NB4 (cell line): ENCODE measurements around the gene PPM1F.

Experiments
- DNase-seq: peaks from one replicate; pipeline ENCODE4 v3.0.0; 2010; ENCODE audit warnings: low read depth
- H3K4me3 ChIP-seq: one replicate; pipeline ENCODE4 v1.5.1; 2011; ENCODE audit warnings: mild to moderate bottlenecking, low read depth, low read length, moderate library complexity
- CTCF ChIP-seq: IDR thresholded peaks from one replicate; pipeline ENCODE4 v1.5.1; 2012; ENCODE audit warnings: low read depth, low read length
- MAX ChIP-seq: IDR thresholded peaks from 2 replicates; pipeline ENCODE4 v1.6.1; 2011; ENCODE audit warnings: low read depth, low read length
- MYC ChIP-seq: IDR thresholded peaks from 2 replicates; pipeline ENCODE4 v1.6.1; 2011; ENCODE audit warnings: low read depth, low read length
- POLR2A ChIP-seq: IDR thresholded peaks from 2 replicates; pipeline ENCODE4 v1.6.1; 2011; ENCODE audit warnings: mild to moderate bottlenecking; ENCODE audit not compliant: insufficient read length; ENCODE audit errors: extremely low read depth

The PPM1F gene

GRCh38 chr22:21978564-21979386 is 26.1 kb upstream of the PPM1F start:
- TF ChIP-seq POLR2A (no peak), CTCF (no peak), MYC (no peak), MAX (no peak)
- H3K4me3 ChIP-seq, result no peak overlapping the region
- DNase-seq, result no peak

- DNase-seq, result no peak
- TF ChIP-seq CTCF (no peak), MAX (no peak), MYC (no peak), POLR2A (no peak)
Measured at GRCh38 chr22:21977814-21978213, 25.2 kb upstream of the PPM1F start.

GRCh38 chr22:21975854-21976345 is 23.3 kb upstream of the PPM1F start:
- H3K4me3 ChIP-seq, result no peak overlapping the region
- no peak for TF ChIP-seq MAX
- no peak for TF ChIP-seq CTCF
- no peak for TF ChIP-seq POLR2A
- TF ChIP-seq MYC, result no peak
- no peak for DNase-seq

More at GRCh38 chr22:21977814-21978213, 25.2 kb upstream of the PPM1F start:
- no peak overlapping the region for H3K4me3 ChIP-seq

- no peak overlapping the region for H3K4me3 ChIP-seq
- TF ChIP-seq CTCF, result no peak
- no peak for TF ChIP-seq MAX
- no peak for TF ChIP-seq MYC
- TF ChIP-seq POLR2A, result no peak
- DNase-seq, result no peak
Measured at GRCh38 chr22:21975273-21975672, 22.6 kb upstream of the PPM1F start.

- DNase-seq, result no peak
- no peak overlapping the region for H3K4me3 ChIP-seq
- TF ChIP-seq POLR2A (no peak), MYC (no peak), CTCF (no peak), MAX (no peak)
Measured at GRCh38 chr22:21974058-21974649, 21.5 kb upstream of the PPM1F start.
